GM19043 (cell line): ENCODE measurements around the gene KATNBL1.
A peak's percentile ranks its signal among the peaks of the same experiment; 100 is the strongest.
"Not testable (repeated sequence)": the region's sequence is repeated elsewhere in the genome, so short reads cannot be mapped to it uniquely, and the experiment has no call there.

Experiments
- ATAC-seq: cut with Tn5 transposase; IDR thresholded peaks from one replicate; pipeline ENCODE4 v1.9.1; 2021; ENCODE audit warnings: low read depth; ENCODE audit not compliant: unreplicated experiment

The KATNBL1 gene

GRCh38 chr15:34120420-34120819 lies 89.5 kb downstream of the KATNBL1 start:
- not testable (repeated sequence) for ATAC-seq

DNA sequence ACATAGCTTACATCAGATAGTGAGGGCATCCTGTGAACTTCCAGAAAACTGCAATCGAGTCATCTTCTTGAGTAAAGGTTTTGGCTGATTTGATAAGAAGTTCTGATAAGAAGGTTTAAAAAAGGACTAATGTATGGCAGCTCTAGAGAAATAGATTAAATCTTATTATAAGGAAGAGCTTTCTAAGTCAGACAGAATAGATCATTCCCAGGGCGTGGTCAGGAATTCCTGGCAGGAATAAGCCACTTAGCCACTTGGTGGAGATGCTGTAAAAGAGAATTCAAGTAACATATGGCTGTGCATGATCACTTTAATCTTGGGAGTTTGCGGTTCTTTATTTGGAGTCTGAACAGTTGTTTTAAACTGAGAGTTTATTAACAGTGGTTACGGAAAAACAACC lies 90.6 kb downstream of the KATNBL1 start:
- ATAC-seq, result no peak

GRCh38 chr15:34116620-34117019 lies 93.3 kb downstream of the KATNBL1 start:
- ATAC-seq, result no peak

DNA sequence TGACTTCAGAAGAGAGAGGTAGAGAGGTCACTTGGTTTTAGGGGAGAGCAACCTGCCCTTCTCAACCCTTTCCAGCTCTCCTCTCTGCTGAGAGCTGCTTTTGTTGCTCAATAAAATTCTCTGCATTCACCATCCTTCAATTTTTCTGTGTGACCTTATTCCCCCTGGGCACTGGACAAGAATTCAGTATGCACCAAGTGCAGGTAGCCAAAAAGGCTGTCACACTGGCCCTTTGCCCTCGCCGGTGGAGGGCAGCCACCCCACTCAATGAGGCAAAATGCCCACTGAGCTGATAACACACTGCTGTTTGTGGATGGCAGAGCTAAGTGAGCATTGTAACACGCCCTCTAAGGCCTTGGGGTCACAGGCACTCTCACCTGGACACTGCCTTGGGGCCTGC lies 95.2 kb downstream of the KATNBL1 start:
- no peak for ATAC-seq

- ATAC-seq, result no peak
These were observed 95.7 kb downstream of the KATNBL1 start for GRCh38 chr15:34114215-34114614.

- no peak for ATAC-seq
These were observed 98.4 kb downstream of the KATNBL1 start for GRCh38 chr15:34111488-34111887.

DNA sequence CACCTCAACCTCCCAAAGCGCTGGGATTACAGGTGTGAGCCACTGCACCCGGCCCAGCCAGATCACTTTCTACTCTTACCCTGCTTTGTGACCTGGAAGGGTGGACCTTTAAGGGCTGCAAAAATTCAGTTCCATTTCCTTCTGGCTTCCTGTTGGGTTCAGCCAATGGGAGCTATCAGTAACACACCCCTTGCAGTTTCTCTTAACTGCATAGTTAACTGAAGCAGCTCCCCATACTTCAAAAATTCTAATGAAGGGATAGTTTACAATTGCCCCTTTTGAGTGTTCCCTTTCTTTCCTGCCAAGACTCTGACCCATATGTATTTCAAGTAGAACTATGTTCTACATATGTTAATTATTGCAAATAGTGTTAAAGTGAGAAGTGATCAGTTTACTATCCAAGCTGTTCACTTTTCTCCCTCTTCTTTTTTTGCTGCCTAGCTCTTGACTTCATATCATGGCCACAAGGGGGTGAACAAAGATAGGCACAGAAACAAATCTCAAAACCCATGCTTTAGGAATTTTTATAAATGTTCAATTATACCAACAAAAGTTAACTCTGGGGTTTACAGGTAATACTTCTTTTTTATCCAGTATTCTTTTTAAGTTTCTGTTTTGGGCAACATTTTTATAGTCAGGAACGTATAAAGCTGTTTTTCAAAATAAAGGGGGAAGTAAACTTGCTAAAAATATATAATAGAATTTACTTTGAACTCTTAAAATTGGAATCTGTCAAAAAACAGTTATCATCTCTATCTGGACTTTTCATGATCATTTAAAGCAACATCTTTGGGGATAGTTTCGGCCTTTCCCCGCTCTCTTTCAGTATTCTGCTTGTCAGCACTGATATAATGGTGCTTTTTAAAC lies 99.9 kb downstream of the KATNBL1 start:
- no peak for ATAC-seq

- ATAC-seq, result no peak
These were observed 102.6 kb downstream of the KATNBL1 start for GRCh38 chr15:34107315-34107714.

DNA sequence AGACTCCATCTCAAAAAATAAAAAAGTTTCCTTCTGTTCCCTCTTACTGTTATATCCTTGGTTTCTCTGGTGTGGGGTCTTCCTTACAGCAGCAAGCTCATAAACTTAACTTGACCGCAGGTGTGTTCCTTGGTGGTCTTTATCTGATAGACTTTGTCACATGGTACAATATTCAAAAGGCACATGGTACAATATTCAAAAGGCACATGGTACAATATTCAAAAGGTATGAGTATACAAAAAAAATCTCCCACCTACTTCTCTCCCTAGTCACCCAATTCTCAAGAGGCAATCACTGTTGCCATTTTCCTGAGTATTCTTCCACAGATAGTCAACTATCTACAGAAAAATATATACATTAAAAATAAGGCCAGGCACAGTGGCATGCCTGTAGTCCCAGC lies 103.5 kb downstream of the KATNBL1 start:
- no peak for ATAC-seq

- peak; percentile 12 for ATAC-seq
These were observed 107.5 kb downstream of the KATNBL1 start for GRCh38 chr15:34102175-34102925.

DNA sequence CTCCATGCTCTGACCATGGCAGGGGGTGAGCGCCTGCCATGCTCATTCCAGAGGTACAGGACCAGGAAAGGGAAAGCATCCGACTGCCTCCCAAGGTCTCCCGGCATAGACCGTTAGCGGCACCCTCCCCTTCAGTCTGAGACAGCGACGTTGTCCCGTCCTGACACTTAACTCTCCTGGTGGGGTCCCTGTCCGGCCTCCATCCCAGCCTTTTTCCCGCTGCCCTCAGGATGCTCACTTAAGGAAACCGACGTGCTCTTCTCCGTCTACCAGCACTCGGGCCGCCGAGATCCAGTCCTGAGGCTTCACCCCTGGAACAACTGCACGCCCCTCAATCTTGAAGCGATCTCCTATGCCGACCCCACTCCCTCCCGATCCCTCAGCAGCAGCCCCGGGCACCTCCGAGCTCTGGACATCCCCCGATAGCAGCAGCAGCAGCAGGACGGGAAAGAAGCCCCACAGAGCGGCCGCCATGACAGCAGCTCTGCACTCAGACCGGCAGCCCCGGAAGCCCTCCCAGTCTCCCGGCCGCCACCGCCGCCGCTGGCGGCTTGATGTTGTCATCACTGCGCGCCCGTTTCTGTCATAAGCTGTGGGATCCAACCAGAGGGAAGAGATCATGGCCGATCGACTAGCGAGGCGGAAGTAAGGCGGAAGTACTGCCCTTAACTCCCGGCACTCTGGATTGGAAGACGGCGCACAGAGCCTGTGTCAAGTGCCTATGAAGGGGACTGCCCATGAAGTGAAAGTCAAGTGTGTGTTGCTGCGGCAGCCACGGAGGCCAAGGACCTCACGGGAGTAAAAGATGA lies 108.3 kb downstream of the KATNBL1 start, which contains the start of the genes EMC7 and PGBD4:
TSS of gene EMC7 (minus strand) at position 497 of the 809 bp plus-strand sequence. CDS start at position 474, 23 bp downstream.
TSS of gene PGBD4 (plus strand) at position 718 of the 809 bp plus-strand sequence. CDS start 449 bp downstream, outside the sequence.
- peak; percentile 99 for ATAC-seq

- ATAC-seq, result no peak
These were observed 110.0 kb downstream of the KATNBL1 start for GRCh38 chr15:34099914-34100313.
